HG02588 (cell line): Measurements from ENCODE around the gene BEAN1.
"Not testable (repeated sequence)": the region's sequence is repeated elsewhere in the genome, so short reads cannot be mapped to it uniquely, and the experiment has no call there.

Experiments used
- ATAC-seq: cut with Tn5 transposase; IDR thresholded peaks from one replicate; pipeline ENCODE4 v1.9.1; 2021; ENCODE audit warnings: mild to moderate bottlenecking, moderate library complexity; ENCODE audit not compliant: unreplicated experiment

Gene BEAN1

DNA sequence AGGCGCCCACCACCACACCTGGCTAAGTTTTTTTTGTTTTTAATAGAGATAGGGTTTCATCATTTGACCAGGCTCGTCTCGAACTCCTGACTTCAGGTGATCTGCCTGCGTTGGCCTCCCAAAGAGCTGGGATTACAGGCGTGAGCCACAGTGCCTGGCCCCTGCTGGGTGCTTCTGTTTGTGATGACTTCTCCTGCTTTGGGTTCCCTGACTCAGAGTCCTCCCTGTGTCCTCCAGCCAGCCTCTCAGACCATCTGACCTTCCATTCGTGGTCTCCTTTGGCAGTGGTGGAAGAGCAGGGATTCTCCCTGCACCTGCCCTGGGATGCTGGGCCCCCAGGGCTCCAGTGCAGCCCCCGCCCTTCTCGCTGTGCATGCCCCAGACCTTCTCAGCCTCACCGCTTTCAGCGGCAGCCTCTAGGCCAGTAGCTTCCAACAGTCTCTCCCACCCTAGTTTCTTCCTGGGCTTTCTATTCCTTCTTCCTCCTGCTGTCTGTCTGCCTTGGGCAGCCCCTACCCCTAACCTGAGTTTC lies 13.2 kb downstream of the BEAN1 start:
- no peak for ATAC-seq

DNA sequence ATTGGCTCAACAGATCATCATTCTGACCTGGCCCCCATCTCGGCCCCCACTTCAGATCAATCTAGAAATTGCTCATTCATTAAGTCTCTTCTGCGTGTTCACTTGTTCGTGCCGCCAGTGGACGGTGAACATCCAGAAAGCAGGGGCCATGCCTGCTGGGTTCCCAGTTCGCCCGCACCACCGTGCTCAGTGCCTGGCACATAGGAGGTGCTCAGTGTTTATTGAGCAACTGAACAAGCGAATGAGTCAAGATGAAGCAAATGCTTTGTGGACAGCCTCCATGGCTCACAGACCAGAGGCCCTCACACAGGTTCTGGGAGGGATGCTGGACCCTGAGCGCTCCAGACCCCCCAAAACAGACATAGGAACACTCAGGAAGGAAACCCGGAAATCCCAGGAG lies 13.9 kb downstream of the BEAN1 start:
- no peak for ATAC-seq

DNA sequence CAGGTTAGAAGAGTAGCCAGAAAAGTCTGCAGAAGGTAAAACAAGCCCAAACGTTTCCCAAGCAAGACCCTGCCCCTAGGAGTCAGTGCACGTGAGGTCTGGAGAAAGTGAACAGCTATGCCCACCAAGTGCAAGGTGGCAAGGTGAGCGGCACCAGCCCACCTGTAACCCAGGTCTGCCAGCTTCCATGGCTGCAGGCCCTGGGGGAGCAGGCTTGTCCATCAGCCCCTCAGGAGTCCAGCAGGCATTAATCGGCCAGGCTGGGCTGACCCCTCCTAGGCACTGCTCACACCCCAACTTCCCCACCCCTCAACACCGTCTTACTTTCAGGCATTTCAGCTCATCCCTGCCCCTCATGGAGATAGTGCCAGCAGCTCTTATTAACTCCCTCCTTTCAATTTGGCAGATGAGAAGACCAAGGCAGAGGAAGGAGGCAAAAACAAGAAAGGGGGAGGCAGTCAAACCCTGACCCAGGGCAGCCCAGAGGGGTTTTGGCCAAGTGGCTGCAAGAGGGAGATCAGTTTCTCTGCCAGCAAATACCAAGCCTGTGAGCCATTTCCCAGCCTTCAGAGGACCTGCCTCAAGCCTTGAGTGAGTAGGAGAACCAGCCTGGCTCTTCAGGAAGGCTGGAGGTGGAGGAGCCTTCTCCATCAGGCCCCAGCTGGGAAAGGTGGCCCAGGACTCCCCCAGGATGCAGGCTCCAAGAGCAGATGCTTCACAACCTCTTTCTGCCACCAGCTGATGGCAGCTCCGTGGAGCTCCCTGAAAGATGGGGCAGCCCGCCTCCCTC lies 14.7 kb downstream of the BEAN1 start:
- ATAC-seq, result no peak

DNA sequence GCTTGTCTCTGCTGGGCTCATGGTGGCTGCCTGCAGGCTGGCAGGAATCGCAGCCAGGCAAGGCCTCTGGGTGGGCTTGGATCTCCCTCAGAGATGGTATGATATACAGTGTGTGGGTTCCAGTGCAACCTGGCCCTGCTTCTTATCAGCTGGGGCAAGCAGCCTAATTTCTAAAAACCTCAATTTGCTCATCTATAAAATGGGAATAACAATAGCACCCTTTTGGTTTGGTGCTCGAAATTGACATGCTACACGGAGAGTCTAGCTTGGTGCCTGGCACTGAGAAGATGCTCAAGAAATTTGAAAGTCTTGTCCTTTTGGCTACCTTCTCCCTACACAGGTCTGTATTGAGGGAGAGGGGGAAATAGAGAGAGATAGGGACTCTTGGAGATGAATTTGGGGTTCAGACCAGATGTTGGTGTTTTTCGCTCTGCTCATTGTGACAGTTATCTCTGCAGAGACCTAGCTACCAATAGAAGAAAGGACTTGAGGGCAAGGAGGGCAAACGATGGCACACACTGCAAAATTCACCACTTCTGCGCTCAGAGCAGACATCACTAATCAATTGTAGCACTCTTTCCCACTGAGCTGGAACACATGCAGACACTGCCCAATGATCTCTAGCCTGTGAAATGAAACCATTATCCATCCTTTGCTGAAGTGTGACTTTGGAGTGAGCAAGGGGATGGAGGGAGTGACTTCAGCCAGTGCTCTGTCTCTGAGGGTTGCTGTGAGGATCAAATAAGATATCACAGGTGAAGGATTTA lies 15.6 kb downstream of the BEAN1 start:
- no peak for ATAC-seq

DNA sequence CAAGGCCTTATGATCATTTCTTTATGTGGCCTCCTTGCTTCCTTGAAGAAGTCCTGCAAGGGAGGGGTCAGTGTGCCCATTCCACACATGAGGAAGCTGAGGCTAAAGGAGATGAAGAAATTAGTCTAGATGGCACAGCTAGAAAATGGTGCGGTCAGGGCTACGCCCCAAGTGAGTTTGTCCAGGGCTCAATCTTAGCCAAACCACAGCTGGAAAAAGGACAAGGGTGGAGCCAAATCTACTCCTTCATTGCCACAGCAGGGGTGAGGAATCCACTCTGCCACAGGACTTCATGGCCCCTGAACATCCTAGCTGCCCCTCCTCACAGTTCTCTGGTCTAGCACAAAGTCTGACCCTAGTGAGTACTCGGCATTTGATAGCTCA lies 16.2 kb downstream of the BEAN1 start:
- ATAC-seq, result no peak

DNA sequence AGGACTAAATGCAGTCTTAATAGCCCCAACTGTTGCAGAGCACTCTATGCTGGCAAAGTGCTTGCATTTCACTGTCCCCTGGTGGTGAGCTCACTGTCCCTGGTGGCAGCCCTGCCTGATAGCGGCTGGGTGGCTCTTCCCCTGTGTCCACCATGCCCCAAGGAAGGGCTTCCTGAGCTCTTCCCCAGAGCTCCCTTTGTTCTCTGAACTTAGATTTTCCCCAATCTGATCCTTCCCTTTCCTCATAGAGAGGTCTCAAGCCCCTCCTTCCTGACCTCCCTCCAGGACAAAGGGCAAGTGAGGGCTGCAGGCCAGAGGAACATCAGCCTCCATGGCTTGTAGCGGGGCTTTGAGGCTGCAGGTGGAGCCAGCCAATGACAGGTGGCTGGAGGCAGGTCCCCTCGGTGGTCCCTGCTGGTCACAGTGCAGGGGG lies 17.0 kb downstream of the BEAN1 start:
- no peak for ATAC-seq

DNA sequence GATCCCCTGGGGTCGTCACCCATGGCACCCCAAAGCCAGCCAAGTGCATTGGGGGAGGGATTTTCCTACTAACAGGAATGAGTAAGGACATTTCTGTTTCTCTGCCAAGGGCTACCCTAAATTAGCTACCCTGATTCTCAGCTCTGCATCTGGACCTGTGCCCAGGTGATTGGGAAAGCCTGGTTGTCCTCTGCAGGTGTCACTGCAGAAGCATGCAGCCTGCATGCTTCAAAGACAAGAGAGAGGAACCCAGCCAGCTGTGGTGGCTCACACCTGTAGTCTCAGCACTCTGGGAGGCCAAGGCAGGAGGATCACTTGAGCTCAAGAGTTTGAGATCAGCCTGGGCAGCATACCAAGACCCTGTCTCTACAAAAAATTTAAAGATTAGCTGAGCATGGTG lies 19.6 kb downstream of the BEAN1 start:
- ATAC-seq, result no peak

DNA sequence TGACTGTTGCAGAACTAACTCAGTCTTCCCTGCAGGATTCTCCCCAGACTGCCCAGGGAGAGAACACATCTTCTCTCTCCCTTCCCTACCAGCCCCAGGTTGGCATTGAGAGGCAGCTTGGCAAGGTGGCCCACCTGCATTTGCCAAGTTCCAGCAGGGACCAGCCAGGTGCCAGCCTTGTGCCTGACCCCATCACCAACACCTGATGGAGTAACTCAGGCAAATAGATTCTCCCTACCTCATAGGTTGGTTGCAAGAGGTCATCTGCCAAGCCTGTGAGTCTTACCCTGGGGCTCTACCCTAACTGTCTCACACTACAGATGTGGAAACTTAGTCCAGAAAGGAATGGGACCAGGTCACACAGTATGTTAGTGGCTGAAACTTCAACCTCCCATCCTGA lies 20.4 kb downstream of the BEAN1 start:
- no peak for ATAC-seq

DNA sequence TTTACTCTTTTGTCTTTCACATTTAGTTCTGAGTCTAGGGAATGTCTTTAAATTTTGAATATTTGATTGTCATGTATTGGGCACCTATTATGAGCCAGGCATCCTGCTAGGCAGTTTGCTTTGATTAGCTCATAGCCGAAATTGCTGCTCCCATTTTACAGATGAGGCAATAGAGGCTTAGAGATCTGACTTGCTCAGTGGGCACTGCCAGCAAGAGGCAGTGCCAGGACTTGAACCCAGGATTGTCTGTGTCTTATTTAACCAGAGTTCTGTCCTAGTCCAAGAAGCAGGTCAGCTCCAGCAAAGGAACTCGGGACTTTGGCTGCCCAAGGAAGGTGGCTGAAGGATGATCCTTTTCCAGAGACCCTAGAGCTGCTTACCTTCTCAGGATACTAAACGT lies 24.5 kb downstream of the BEAN1 start:
- no peak for ATAC-seq

DNA sequence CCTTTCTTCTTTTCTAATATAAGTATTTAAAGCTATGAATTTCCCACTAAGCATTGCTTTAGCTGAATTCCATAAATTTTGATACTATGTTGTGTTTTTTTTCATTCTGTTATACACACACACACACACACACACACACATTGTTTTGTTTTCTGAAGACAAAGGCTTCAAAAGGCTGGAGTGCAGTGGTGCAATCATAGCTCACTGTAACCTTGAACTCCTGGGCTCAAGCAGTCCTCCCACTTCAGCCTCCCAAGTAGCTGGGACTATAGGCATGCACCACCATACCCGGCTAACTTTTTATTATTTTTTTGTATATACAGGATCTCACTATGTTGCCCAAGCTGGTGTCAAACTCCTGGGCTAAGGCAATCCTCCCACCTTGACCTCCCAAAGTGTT lies 26.1 kb downstream of the BEAN1 start:
- not testable (repeated sequence) for ATAC-seq

DNA sequence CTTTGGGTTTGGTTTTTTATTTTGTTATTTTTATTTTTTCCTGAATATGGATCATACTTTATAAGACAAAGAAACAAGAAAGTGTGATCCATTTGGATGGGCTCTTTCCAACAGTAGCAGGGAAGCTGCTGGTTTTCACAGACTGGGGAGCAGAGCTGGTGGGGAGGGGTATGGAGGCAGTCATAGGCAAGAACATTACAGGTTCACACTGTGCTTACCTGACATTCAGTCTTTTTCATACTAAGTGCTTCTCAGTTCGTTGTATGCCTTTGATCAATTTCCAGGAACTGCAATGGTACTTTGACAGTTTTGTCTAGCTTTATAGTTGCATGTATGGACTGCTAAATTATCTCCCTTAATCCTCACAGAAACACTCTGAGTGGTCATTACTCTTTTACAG lies 27.7 kb downstream of the BEAN1 start:
- ATAC-seq, result no peak

DNA sequence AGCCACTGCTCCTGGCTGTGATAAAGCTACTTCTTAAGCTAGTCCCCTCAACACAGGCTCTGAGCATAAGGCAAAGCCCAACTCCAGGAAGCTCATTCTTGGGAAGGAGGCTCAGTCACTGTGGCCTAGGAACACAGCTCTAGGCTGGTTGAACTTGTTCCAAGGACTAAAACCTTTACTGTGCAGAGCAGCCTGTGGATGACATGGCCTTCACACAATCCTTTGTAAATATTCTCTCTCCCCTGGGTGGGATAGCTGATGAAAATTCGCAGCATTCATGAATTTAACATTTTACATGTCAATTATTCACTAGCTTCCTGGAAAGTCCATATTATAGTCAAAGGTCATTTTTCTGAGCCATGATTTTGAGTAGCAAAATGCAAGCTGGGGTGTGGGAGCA lies 28.9 kb downstream of the BEAN1 start:
- no peak for ATAC-seq

DNA sequence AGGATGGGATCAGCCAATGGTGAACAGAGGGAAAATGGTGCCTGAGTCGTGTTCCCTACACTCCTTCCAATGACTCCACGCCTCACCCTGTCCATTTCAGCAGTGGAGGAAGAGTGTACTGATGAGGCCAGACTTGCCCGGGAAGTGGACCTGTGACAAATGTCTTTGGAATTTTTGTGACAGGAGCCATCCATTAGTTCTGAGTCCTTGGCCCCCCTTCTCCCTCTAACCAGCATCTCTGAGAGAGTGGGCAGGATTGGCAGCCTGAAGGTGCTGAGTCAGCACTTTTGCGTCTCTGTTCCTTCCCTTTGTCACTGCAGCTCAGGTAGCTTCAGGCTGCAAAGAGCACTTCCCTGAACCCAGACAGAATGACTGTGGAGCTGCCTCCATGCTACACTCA lies 30.8 kb downstream of the BEAN1 start:
- ATAC-seq, result no peak

DNA sequence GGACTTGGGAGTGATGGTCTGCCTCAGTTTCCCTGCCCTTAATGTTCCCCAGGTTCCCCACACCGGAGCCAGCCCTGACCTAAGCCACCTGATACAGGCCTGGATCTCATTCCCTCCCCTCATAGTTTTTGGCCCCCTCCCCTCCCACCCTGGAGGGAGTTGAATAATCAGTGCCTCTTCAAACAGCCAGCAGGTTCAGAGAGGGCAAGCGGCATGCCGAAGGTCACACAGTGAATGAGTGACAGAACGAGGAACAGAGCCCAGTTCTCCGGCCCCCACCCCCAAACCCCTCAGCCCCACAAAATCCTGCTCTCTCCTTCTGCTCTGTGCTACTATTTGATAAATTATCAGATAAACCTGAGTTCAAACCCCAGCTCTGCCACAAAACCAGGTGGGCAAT lies 31.2 kb downstream of the BEAN1 start:
- ATAC-seq, result no peak

DNA sequence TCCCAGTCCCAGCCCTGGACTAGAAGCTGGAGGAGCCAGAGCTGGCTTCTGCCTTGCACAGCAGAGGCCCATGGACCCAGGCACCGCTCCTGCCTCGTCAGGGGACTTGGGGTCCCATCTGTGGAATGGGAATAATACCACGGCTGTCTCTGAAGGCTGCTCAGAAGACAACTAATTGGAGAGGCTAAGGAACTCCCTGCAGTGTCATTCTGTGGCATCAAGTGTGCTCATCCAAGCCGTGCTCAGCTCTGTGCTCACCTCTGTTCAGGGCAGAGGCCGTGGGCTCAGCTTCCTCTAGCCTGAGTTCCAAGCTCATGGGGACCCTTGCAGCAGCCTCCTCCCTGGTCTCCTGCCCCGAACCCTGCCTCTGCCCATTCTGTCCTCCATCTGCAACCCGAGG lies 31.8 kb downstream of the BEAN1 start:
- ATAC-seq, result no peak

DNA sequence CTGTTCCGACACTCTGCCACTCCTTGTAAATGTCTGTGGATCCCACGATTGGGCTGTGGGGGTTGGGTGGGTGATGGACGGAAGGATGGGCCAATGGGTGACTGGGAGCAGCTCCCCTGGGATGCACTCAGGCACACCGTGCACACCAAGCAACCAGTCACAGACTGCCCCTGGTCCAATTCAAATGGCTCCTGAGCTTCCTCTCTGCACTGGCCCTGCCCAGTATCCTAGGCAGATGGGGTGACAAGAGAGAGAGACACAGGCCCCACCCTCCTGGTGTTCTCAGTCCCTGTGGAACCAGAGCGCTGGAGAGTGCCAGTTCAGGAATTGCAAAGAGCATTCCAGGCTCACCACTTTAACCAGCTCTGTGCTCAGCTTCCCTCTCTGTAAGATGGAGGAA lies 32.8 kb downstream of the BEAN1 start:
- no peak for ATAC-seq

DNA sequence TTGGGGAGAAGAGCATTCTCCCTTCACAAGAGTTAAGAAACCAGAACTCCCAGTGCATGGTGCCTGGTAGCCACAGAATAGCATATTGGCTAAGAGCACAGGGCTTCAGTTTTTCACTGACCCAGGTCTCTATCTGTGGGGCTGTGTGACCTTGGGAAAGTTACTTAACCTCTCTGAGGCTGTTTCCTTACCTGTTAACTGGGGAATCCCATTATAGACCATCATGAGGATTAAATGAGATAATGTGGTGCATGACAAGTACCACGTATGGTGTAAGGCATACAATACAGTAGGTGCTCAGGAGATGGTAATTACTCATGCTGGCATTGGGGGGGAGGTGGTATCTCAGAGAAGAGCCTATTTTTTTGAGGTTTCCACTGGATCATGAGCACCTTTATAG lies 33.6 kb downstream of the BEAN1 start:
- no peak for ATAC-seq

DNA sequence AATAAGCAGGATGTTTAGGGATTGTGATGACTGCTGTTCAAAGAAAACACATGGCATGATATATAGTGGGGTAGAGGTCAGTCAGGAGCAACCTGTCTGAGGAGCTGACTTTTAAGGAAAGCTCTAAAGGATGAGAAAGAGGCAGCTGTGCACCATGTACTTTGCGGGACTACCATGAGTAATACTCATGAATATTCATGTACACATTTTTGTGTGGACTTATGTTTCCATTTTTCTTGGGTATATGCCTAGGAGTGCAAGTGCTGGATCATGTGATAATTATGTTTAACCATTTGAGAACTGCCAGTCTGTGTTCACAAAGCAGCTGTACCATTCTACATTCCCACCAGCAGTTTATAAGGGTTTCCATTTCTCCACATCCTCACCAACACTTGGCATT lies 35.8 kb downstream of the BEAN1 start:
- ATAC-seq, result no peak

DNA sequence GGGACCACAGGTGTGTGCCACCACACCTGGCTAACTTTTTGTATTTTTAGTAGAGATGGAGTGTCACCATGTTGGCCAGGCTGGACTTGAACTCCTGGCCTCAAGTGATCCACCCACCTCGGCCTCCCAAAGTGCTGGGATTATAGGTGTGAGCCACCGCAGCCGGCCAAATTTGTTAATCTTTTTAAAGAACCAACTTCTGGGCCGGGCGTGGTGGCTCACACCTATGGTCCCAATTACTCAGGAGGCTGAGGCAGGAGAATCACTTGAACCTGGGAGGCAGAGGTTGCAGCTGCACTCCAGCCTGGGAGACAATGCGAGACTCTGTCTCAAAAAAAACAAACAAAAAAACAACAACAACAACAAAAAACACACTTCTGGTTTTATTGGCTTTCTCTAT lies 38.9 kb downstream of the BEAN1 start:
- not testable (repeated sequence) for ATAC-seq

DNA sequence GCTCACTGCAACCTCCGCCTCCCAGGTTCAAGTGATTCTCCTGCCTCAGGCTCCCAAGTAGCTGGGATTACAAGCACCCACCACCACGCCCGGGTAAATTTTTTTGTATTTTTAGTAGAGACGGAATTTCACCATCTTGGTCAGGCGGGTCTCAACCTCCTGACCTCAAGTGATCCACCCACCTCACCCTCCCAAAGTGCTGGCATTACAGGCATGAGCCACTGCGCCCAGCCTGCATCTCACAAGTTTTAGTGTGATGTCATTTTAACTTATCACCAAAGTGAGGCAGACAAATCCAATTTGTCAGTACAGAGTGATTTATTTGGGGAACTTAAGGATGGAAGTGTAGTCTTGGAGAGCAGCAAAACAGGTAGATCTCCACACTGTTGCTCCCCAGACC lies 39.5 kb downstream of the BEAN1 start:
- not testable (repeated sequence) for ATAC-seq

DNA sequence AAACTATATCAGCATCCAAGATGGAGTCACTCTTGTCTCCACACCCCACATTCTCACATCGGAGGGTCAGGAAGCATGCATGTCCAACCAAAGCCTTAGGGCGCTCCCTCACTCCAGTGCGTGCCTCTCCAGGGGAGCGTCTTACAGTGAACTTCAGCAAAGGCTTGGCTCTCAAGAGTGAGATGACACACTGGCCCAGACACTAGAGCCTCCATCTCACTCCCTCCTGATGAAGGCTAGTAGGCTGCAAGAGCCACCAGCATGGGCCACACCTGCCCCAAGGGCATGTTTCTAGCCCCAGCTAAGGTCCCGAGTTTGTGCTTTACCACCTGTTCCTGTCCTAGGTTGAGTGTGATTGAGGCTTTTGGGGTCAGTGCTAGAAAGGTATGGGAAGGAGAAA lies 40.5 kb downstream of the BEAN1 start:
- no peak for ATAC-seq

DNA sequence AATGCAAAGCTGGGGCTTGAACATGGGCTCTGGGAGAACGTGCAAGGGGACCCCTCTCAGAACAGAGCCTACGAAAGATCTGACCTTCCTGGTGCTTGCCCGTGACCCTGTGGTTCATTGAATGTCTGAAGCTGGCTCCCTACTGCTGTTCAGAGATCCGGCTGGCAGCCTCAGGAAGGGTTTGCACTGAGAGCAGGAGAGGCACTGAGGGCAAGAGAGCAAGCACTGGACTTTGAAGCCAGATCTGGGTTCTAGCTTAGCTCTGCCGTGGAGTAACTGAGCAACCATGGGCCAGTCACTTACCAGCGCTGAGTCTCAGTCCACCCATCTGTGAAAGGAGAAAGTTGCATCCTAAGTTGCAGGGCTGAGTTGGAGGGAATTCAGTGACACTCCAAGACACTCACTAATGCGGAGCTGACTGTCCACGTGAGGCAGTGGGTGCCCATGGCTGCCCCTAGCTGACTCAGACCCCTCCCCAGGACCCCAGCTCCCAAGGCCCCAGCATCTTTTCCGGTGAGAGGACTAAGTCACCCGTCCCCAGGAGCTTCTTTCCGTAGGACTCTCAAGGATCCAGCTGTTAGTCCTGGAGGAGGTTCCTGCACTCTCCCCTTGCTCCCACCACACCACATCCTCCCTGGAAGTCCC lies 41.3 kb downstream of the BEAN1 start:
- no peak for ATAC-seq
